GM12891 (cell line): ENCODE results near the gene SLC25A21.

Experiments used
- POLR2A ChIP-seq: IDR thresholded peaks from 2 replicates; pipeline ENCODE4 v1.6.1; 2011; ENCODE audit warnings: low read depth, low read length, control low read depth
- POLR2AphosphoS5 ChIP-seq: IDR thresholded peaks from 2 replicates; pipeline ENCODE4 v1.6.1; 2011; ENCODE audit warnings: low read depth, low read length, control low read depth
- POU2F2 ChIP-seq: IDR thresholded peaks from 2 replicates; pipeline ENCODE4 v1.6.1; 2011; ENCODE audit warnings: low read depth, mild to moderate bottlenecking, control low read depth, low read length, moderate library complexity
- SPI1 ChIP-seq: IDR thresholded peaks from 2 replicates; pipeline ENCODE4 v1.6.1; 2011; ENCODE audit warnings: low read depth, low read length, control low read depth
- TAF1 ChIP-seq: IDR thresholded peaks from 2 replicates; pipeline ENCODE4 v1.6.1; 2011; ENCODE audit warnings: low read depth, low read length, control low read depth

GRCh38 chr14:36720657-36721056, 451.7 kb downstream of the SLC25A21 start:
- TF ChIP-seq POLR2A: no peak
- TF ChIP-seq POLR2AphosphoS5: no peak
- TF ChIP-seq POU2F2: no peak
- no peak for TF ChIP-seq TAF1
- no peak for TF ChIP-seq SPI1
